T follicular helper cell (primary cell): ENCODE results near the gene CASP8.
"Not testable (repeated sequence)": the region's sequence is repeated elsewhere in the genome, so short reads cannot be mapped to it uniquely, and the experiment has no call there.

ENCODE experiments used
- DNase-seq: peaks from one replicate; pipeline ENCODE4 v3.0.0-alpha.2; 2020; ENCODE audit warnings: low read depth
- total RNA-seq, 2 experiments: gene quantifications; one replicate each; lab custom pipeline; 2026; lab: John Stamatoyannopoulos, UW

The CASP8 gene
- total RNA-seq, result 59.0 to 341 reads per million in 2 experiments

DNA sequence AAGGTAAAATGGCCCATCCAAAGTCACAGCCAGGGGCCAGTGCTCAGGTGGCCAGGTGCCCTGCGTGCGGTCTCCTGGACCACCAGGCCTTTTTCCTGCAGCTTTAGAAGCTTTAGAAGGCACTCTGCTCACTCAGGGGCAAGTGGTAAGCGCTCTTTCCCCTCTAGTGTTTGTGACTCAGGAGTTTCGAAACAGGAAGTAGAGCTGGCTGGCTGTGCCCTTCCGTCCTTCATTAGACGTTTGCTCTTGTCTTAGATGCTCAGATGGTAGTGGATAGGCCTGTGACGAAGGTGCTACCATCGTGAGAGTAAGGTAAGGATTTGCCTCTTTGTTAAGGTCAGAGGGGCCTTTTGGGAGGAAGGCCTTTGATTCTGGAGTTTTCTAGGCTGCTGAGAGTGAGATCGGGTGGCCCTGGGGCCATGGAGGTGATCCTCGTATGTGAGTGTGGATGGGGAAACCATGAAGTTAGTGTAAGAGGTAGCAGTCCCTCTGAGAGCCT is at the start of gene CASP8:
CASP8 (plus strand) TSS at position 235 of the 499 bp plus-strand sequence. CDS start 5,951 bp downstream, outside the sequence.
- DNase-seq, result peak; percentile 66

DNA sequence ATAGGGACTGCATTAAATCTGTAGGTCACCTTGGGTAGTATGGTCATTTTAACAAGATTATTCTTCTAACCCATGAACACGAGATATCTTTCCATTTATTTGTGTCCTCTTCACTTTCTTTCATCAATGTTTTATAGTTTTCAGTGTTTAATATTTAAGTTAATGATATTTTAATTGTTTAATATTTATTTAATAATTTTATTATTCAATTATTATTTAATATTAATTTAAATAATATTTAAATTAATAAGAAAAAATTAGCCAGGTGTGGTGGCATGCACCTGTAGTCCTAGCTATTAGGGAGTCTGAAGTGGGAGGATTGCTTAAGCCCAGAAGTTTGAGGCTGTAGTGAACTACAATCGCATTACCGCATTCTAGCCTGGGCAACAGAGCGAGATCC is 44.4 kb upstream of the CASP8 start:
- no peak for DNase-seq

DNA sequence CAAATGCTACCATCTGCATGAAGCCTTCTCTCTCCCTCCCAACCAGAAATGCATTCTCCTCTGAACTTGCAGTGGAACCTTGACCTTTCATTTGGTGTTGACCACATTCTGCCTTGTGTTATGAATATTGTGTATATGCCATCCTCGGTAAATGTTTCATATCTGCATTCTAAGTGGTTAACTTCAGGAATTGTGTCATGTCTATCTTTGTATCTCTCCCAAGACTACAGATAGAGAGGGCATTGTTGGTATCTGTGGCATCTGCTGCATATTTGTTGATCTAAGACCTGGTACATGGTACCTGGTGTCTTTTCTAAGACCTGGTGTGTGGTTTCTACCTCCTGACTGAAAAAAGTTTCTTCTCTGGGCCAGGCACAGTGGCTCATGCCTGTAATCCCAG is 43.4 kb upstream of the CASP8 start:
- DNase-seq, result no peak

DNA sequence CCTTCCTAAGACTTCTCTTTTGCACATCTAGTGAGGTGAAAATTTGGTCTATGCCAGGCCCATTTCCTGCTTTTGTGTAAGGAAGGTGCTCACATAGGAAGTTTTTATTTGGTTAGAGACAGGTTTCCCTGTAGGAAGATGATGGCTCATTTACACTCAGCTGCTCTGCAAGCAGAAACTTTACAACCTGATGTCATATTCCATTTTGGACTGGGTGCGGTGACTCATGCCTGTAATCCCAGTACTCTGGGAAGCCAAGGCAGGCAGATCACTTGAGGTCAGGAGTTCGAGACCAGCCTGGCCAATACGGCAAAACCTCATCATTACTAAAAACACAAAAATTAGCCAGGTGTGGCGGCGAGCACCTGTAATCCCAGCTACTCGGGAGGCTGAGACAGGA is 41.6 kb upstream of the CASP8 start:
- DNase-seq, result no peak

DNA sequence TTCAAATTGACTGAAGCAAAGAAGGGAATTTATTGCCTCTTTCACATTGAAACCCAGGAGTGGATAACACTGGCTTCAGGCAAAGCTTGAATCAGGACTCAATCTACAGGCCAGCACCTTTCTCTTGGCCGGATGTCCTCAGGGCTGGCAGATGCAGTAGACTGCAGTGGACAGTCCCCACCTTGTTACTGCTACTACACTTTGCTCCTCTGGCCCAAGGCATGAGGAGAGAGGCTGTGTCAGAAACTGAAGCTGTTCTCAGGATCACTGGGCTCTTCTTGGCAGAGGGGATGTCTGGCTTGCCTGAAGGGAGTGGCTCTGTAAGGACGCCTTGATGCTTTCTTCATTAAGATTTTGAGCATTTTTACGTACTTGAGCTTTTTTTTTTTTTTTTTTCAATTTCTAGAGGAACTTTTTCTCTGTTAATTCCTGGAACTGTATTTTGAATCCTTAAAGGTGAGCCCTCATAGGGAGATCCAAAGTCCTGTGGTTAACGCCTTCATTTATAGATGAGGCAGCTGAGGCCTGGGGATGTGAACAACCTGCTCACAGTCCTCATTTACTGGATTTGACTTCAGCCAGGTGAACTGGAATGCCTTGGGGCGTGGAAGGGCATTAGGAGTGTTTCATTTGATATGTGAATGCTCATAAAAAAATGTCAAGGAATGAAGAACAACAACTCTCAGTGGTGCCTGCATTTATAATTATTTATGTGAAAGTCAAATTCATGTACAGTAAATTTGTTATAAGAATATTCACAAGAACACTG is 40.8 kb upstream of the CASP8 start:
- no peak for DNase-seq

DNA sequence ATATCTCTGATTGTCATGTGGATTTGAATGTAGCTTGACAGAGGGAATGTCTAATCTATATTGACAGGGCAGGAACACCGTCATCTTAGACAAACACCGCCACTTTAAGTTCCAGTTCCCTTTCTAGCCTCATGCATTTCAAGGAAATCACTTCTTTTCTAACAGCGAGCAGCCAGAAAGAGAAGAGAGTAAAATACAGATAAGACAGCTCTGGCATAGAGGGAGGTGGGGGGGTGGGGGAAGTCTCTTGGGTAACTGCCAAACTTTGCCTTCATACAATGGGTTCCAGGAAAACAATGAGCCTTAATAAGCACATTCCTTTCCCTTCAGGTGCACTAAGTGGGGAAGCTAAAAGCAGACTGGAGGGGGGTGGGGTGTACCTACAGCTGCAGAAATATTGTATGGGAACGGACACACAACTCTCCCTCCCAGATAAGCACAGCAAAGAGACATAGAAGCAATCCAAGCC is 40.2 kb upstream of the CASP8 start:
- DNase-seq, result no peak

DNA sequence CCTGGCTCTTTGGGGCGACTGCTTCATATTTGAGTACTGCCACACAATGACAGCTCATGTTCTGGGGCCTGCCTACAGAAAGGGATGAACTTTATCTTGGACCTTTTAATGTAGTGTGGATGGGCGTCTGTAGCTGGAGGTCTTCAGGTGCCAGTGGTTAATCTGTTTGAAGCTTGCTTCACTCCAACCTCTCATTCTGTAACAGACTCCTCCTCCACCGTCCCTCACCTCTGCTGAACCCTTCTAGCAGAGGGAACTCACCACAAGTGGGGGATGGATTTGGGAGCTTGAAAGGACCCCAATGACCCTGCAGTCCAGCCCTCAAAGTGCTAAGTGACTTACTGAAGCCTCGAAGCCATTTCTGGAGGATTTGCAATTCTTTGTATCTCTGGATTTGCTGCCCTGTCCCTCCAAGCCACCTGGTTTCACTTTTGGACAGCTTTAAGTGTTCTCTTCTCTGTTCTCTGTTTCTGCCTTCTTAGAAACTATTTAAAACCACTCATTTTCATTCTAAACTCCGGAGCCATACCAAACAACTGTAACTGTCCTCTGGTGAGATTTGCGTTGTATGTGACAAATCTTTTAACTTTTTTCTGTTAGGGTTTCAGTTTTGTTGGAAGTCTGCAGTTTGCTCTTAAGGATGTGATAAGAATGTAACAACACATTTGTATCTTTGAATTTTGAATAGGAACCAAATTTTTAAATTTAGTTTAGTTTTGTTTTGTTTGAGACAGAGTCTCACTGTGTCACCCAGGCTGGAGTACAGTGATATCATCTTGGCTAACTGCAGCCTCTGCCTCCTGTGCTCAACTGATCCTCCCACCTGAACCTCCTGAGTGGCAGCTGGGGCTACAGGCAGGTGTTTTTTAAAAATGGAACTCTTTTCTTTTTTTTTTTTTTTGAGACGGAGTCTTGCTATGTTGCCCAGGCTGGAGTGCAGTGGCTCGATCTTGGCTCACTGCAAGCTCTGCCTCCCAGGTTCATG is 37.0 kb upstream of the CASP8 start:
- no peak for DNase-seq

DNA sequence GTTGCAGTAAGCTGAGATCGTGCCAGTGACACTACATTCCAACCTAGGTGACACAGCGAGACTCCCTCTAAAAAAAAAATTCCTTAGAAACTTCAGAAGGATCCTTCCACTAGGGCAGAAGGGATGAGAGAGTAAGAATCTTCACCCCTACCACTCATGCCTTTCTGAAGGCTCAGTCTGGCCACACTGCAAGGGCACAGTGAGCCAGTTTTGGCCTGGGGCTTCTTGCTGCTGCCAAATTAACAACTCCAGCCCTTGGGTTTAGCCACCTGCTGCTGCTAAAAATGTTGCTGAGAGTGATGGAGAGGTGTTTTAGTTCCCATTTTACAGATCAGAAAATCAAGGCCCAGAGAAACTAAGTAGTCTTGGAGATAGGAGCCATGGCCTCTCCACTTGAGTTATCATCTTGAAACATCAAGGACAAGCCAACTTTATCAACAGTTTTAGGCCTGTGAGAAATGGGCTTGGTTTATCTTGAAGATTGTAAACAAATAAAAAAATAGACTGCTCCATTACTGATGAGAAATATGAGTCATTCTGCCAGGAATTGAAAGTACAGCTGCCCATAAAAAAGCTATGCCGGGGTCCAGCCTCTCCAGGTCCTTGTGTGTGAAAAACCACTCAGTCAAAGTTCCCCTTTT is 31.9 kb upstream of the CASP8 start:
- DNase-seq, result no peak

DNA sequence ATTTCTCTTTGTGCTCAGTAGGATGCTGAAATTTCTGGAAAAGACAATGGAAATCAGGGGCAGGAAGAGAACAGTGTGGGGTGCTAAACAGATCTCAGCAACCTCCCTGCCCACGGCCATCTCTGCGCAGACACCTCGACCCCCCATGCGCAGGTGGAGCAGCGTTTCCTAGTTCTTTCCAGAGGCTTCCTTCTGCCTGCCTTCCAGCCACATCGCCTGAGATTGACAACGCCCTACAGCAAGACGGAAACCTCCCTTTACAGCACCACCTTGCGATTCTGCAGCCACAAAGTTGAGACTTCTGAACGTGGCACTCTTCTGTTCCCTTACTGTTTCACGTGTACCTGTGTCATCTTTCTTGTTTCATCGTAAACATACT is 31.4 kb upstream of the CASP8 start:
- no peak for DNase-seq

DNA sequence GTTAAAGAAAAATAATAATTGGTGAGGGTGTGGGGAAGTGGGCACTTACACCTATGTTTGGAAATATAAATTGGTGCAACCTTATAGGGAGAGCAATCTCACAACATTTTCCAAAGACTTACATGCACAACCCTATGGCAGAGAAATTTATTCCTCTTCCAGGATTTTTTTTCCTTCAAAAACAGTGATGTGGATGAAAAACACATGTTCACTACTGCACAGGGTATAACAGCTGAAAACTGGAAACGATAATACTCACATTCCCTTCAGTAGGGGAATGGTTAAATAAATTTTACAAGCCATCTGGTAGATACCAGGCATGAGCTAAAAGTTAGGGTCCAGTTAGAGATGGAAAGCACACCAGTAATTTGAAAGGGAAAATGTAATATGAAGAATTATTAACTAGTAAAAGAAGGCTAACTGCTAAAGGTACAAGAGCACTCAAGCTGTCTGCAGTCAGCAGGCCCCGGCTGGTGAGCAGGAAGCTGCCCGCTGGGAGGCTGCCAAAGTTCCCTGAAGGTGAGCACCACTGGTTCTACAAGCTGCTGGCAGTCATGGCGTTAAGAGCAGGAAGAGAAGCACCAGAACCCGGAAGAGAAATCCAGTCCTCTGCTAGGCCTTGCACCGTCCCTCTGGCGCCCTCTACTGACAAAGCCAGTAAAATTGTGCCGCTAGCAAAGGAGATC is 28.4 kb upstream of the CASP8 start:
- peak; percentile 89 for DNase-seq

DNA sequence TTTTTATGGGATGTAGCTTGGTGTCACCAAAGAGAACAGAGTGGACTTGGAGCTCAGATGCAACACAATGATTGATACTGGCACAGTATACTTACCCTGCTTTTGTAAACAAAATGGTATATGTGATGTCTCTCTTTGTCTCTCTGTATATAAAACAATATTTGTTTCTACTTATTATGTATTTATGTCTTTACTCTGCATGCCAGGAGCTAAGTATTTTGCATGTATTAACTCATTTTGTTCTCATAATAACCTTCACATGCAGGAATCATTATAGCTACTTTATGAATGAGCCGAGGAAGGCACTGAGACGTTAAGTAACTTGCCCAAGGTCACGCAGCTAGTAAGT is 27.9 kb upstream of the CASP8 start:
- DNase-seq, result no peak

DNA sequence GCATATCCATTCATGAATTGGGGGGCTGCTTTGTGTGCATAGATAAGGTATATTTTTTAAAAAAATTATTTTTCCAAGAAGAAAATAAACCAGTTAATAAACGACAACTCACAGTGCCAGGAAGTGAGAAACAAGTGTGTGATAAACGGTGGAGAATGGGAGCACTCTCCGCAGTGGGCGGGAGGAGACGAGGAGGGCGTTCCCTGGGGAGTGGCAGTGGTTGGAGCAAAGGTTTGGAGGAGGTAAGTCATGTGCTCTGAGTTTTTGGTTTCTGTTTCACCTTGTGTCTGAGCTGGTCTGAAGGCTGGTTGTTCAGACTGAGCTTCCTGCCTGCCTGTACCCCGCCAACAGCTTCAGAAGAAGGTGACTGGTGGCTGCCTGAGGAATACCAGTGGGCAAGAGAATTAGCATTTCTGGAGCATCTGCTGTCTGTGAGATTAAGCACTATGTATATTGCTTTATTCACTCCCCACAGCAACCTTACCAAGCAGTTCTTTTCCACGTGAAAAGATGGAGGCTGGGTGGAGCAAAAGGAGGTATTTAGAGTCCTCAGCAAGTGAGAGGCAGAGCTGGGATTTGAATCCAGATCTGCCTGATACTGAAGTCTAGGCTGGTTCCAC is 27.0 kb upstream of the CASP8 start:
- peak; percentile 81 for DNase-seq

DNA sequence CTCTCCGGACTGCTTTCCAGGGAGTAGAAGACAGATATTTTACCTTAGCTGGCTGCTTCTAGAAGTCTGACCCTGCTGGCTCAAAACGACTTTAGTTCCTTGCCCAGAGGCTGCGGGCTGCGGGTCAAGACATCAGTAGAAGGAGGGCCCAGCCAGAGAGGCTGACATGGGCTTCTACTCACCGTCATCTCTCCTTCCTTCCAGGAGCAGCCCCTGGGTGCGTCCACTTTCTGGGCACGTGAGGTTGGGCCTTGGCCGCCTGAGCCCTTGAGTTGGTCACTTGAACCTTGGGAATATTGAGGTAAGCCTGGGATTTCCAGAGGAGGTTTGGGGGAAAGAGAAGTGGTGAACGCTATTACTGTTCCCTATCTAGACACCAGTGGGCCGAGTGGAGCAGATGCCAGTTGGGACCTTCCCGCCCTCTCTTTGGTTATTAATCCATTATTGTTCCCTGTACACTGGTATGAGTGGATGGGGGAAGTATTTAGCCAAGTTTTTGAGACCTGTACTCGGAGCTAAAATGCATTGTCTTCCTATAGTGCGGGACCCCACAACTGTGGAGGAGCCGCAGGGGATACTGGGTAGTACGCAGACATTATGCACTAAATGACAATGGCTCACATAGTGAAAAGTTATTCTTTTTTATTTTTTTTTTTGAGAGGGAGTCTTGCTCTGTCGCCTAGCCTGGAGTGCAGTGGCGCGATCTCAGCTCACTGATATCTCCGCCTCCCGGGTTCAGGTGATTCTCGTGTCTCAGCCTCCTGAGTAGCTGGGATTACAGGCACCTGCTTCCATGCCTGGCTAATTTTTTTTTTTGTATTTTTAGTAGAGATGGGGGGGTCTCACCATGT is 26.3 kb upstream of the CASP8 start:
- no peak for DNase-seq

DNA sequence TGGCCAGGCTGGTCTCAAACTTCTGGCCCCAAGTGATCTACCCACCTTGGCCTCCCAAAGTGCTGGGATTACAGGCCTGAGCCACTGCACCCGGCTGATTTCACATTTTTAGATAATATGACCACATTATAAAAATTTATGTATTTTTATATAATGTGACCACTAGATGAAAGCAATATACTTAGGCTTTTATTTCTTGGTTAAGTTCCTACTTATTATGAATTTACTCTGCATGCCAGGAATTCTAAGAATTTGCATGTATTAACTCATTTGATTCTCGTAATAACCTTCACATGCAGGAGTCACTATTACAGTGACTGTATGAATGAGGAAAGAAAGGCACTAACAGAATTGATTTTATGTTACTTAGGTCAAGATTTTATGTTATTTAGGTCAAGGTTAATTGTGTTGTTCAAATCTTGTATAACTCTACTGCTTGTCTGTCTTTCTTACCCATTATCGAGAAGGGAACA is 25.6 kb upstream of the CASP8 start:
- DNase-seq, result no peak

DNA sequence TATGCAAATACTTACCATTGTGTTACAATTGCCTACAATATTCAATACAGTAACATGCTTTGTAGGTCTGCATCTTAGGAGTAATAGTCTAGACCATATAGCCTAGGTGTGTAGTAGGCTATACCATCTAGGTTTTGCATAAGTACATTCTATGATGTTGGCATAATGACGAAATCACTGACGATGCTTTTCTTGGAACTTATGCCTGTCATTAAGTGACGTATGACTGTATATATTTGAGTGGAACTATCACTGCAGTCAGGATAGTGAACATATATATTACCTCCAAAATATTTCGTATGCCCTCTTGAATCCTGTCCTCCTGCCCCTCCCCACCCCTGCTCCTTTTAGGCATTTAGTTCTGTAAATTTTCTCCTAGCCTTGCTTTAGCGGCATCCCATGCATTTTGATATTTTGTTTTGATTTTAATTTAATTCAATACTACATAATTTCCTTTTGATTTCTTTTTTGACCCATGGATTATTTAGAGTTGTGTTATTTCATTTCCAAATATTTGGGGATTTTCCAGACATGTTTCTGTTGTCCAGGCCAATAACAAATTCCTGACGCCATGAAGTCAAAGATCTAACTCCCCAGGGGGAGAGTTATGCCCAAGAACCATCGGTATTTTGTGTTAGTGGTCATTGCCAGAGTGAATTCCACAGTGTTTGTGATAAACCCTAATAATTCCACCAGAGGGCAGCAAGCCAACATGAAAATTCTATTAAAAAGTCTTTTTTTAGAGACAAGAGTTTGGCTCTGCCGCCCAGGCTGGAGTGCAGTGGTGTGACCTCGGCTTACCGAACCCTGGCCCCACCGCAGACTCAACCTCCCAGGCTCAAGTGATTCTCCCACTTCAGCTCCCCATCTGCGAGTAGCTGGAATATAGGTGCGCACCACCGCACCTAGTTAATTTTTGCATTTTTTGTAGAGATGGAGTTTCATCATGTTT is 24.2 kb upstream of the CASP8 start:
- DNase-seq, result peak; percentile 29

DNA sequence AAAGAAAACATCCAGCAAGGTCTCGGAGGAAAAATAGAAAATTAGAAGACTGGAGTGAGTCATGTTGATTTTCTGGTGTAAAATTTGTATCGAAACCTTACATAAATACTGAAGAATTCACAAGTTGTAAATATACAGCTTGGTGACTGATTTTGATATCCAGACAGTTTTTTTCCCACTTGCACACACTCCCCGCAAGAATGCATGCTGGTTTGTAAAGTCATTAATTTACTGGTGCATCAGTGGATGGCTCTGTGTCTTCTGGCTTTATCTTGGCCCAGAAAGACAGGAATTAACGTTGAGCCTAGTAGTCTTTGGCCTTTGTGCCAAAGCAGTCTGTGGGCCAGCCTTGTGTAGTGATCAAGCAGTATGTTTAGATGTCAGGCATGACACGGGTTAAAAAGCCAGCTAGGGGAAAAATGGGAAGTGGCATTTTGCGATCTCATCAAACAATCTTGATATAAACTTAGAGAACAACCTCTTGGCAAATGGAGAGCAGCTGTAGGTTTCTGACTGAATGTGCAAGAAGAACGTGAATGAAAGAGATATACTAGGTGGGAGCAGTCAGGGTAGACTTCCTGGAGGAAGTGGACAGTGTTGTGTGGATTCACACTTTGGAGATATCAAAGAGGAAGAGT is 22.7 kb upstream of the CASP8 start:
- no peak for DNase-seq

DNA sequence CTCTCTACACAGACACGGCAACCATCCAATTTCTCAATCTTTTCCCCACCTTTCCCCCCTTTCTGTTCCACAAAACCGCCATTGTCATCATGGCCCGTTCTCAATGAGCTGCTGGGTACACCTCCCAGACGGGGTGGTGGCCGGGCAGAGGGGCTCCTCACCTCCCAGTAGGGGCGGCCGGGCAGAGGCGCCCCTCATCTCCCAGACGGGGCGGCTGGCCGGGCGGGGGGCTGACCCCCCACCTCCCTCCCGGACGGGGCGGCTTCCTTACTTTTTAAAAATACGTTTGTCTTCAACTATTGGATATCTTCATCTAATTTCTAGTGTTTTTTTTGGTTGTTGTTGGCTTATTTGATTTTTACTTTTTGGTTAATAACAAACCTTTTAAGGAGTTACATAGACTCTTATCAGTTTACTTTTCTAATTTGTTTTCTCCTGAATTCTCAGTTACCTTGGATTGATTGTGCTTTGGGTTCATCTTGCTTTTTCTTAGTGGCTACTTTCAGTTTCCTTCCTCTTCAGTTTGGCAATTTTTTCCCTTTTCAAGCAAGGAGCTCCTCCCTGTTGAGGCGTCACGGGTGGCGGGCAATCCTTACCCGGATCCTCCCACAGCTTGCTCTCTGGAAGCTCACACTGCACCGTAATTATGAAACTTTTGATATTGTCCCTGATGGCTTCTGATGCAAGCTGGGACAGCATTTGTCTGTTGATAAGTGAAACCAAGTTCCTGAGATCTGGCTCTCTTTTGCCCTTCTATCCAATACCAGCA is 21.0 kb upstream of the CASP8 start:
- DNase-seq, result not testable (repeated sequence)
